H1 (cell line): ENCODE results near the gene TSPAN9. TPM values are rescaled to one million over a fixed set of nuclear protein-coding genes. Genes with fewer than 3 reads are reported as not detected.

Experiments used
- BACH1 ChIP-seq: IDR thresholded peaks from 2 replicates; pipeline ENCODE4 v1.6.1; 2012; ENCODE audit warnings: low read length, improper control_type of control experiment
- HDAC2 ChIP-seq, 2 experiments: fragments of 300-600 bp in 1 of 2; sonication (generic) in 1 of 2; IDR thresholded peaks; 2 replicates each; pipeline ENCODE4 v1.6.1; 2011 to 2012; ENCODE audit warnings: low read depth in 2 of 2, low read length in 2 of 2, mild to moderate bottlenecking in 2 of 2, moderate library complexity in 2 of 2, borderline replicate concordance in 1 of 2, inconsistent platforms in 1 of 2
- RAD21 ChIP-seq, 2 experiments: IDR thresholded peaks in 1 of 2; conservative IDR thresholded peaks in 1 of 2; 2 replicates each; pipeline ENCODE4 v1.6.1; 2011; ENCODE audit warnings: low read depth in 2 of 2, low read length in 2 of 2, improper control_type of control experiment in 1 of 2, inconsistent platforms in 1 of 2, mild to moderate bottlenecking in 1 of 2, moderate library complexity in 1 of 2
- SIRT6 ChIP-seq: IDR thresholded peaks from one replicate; pipeline ENCODE4 v1.7.1; 2012; ENCODE audit warnings: low read length, inconsistent platforms
- SUZ12 ChIP-seq: fragments of 200-600 bp; sonication (generic); IDR thresholded peaks from 2 replicates; pipeline ENCODE4 v1.6.1; 2012; ENCODE audit warnings: mild to moderate bottlenecking, inconsistent platforms, low read length, moderate library complexity, mixed read lengths
- YY1 ChIP-seq: IDR thresholded peaks from 2 replicates; pipeline ENCODE4 v1.6.1; 2011; ENCODE audit warnings: low read depth, mild to moderate bottlenecking, low read length
- polyA plus RNA-seq, 7 experiments: library from polyadenylated mRNA; depleted of rRNA in 3 of 7; stranded (reverse) in 5 of 7; unstranded in 2 of 7; fragments of >200 nt in 5 of 7; fragments of 200-250 nt in 2 of 7; gene quantifications; 1 replicate in 5 of 7; 2 replicates in 1 of 7; 4 replicates in 1 of 7; pipeline versions ENCODE4 v1.2.1 to v1.2.3, GENCODE V29; 2011 to 2013; ENCODE audit warnings: missing spikeins in 2 of 7, mixed read lengths in 2 of 7
- total RNA-seq: library from RNA; stranded (reverse); fragmentation: NEBNext Ultra II Directional; extraction: Animal tissue kit (Norgen Biotek cat#: 25700); gene quantifications from 2 replicates; pipeline ENCODE4 v1.2.1, GENCODE V29; 2021
- TF ChIP-seq, protein P1 (sequence below): fragments of 300-600 bp; sonication (generic); IDR thresholded peaks from 2 replicates; pipeline ENCODE4 v1.7.1; 2012; ENCODE audit warnings: low read length, moderate library complexity, mild to moderate bottlenecking, inconsistent platforms; ENCODE audit not compliant: insufficient replicate concordance
- TF ChIP-seq, protein P2 (sequence below): IDR thresholded peaks from 2 replicates; pipeline ENCODE4 v1.6.1; 2012; ENCODE audit warnings: inconsistent platforms

The TSPAN9 gene
- total and polyA plus RNA-seq, 2 of the 8 experiments (the other 6 are each of a cell fraction or from before 2014, with no cell fraction given): 11.5 to 29.1 TPM

DNA sequence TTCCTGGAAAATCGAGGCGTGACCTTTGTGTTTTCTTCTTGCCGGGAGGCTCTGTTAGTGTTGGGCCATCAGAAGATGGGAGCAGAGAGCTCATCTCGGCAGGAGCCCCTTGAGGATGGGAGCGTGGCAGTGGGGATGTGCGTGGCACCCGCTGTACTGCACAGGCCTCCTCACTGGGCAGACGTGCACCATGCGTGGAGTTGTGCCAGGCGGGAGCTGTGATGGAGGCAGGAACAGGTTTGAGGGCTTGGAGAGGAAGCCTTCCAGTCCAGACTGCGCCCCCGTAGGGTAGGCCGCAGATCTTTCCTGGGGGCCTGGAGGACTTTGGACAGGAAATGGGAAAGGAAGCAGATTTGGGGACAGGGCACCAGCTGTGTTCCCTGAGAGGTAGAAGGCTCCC, 197.5 kb downstream of the TSPAN9 start (continued):
- TF ChIP-seq, protein P1, sequence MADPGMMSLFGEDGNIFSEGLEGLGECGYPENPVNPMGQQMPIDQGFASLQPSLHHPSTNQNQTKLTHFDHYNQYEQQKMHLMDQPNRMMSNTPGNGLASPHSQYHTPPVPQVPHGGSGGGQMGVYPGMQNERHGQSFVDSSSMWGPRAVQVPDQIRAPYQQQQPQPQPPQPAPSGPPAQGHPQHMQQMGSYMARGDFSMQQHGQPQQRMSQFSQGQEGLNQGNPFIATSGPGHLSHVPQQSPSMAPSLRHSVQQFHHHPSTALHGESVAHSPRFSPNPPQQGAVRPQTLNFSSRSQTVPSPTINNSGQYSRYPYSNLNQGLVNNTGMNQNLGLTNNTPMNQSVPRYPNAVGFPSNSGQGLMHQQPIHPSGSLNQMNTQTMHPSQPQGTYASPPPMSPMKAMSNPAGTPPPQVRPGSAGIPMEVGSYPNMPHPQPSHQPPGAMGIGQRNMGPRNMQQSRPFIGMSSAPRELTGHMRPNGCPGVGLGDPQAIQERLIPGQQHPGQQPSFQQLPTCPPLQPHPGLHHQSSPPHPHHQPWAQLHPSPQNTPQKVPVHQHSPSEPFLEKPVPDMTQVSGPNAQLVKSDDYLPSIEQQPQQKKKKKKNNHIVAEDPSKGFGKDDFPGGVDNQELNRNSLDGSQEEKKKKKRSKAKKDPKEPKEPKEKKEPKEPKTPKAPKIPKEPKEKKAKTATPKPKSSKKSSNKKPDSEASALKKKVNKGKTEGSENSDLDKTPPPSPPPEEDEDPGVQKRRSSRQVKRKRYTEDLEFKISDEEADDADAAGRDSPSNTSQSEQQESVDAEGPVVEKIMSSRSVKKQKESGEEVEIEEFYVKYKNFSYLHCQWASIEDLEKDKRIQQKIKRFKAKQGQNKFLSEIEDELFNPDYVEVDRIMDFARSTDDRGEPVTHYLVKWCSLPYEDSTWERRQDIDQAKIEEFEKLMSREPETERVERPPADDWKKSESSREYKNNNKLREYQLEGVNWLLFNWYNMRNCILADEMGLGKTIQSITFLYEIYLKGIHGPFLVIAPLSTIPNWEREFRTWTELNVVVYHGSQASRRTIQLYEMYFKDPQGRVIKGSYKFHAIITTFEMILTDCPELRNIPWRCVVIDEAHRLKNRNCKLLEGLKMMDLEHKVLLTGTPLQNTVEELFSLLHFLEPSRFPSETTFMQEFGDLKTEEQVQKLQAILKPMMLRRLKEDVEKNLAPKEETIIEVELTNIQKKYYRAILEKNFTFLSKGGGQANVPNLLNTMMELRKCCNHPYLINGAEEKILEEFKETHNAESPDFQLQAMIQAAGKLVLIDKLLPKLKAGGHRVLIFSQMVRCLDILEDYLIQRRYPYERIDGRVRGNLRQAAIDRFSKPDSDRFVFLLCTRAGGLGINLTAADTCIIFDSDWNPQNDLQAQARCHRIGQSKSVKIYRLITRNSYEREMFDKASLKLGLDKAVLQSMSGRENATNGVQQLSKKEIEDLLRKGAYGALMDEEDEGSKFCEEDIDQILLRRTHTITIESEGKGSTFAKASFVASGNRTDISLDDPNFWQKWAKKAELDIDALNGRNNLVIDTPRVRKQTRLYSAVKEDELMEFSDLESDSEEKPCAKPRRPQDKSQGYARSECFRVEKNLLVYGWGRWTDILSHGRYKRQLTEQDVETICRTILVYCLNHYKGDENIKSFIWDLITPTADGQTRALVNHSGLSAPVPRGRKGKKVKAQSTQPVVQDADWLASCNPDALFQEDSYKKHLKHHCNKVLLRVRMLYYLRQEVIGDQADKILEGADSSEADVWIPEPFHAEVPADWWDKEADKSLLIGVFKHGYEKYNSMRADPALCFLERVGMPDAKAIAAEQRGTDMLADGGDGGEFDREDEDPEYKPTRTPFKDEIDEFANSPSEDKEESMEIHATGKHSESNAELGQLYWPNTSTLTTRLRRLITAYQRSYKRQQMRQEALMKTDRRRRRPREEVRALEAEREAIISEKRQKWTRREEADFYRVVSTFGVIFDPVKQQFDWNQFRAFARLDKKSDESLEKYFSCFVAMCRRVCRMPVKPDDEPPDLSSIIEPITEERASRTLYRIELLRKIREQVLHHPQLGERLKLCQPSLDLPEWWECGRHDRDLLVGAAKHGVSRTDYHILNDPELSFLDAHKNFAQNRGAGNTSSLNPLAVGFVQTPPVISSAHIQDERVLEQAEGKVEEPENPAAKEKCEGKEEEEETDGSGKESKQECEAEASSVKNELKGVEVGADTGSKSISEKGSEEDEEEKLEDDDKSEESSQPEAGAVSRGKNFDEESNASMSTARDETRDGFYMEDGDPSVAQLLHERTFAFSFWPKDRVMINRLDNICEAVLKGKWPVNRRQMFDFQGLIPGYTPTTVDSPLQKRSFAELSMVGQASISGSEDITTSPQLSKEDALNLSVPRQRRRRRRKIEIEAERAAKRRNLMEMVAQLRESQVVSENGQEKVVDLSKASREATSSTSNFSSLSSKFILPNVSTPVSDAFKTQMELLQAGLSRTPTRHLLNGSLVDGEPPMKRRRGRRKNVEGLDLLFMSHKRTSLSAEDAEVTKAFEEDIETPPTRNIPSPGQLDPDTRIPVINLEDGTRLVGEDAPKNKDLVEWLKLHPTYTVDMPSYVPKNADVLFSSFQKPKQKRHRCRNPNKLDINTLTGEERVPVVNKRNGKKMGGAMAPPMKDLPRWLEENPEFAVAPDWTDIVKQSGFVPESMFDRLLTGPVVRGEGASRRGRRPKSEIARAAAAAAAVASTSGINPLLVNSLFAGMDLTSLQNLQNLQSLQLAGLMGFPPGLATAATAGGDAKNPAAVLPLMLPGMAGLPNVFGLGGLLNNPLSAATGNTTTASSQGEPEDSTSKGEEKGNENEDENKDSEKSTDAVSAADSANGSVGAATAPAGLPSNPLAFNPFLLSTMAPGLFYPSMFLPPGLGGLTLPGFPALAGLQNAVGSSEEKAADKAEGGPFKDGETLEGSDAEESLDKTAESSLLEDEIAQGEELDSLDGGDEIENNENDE: no peak
- TF ChIP-seq BACH1: no peak
- TF ChIP-seq, protein P2, sequence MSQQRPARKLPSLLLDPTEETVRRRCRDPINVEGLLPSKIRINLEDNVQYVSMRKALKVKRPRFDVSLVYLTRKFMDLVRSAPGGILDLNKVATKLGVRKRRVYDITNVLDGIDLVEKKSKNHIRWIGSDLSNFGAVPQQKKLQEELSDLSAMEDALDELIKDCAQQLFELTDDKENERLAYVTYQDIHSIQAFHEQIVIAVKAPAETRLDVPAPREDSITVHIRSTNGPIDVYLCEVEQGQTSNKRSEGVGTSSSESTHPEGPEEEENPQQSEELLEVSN: no peak
- TF ChIP-seq HDAC2 (IDR thresholded peaks at IDR 0.05; ENCODE audit: borderline replicate concordance in 1 of 2, low read depth in 2 of 2, low read length in 2 of 2): no peak
- TF ChIP-seq SUZ12: no peak
- no peak for TF ChIP-seq SIRT6
- TF ChIP-seq YY1: no peak
- TF ChIP-seq RAD21 (IDR thresholded peaks at IDR 0.05 in 1 of 2, conservative IDR thresholded peaks at IDR 0.05 in 1 of 2; ENCODE audit: low read depth in 2 of 2, low read length in 2 of 2): no peak
